ENCODE results near the gene MAP2K1.
"Not testable (repeated sequence)": the region's sequence is repeated elsewhere in the genome, so short reads cannot be mapped to it uniquely, and the experiment has no call there.

Gene MAP2K1

GRCh38 chr15:66386204-66387123 lies at the start of gene MAP2K1:
Gene MAP2K1, plus strand, starts transcription at chr15:66386912. Its CDS starts 436 bp downstream, at chr15:66387348.
- DNase-seq (ENCODE audit: low read depth in 2 of 2), result peak; percentile 97 to 98

- DNase-seq (ENCODE audit: low read depth in 2 of 2), result not testable (repeated sequence)
Measured at GRCh38 chr15:66348530-66348929, 38.2 kb upstream of the MAP2K1 start.

- no peak for DNase-seq (ENCODE audit: low read depth in 2 of 2)
Measured at GRCh38 chr15:66356077-66356358, 30.7 kb upstream of the MAP2K1 start.

GRCh38 chr15:66356359-66357236 lies 30.1 kb upstream of the MAP2K1 start, which contains the start of gene TIPIN:
Gene TIPIN, minus strand, starts transcription at chr15:66356685. Its CDS starts 3,738 bp downstream, at chr15:66352947.
- peak; percentile 92 to 96 for DNase-seq (ENCODE audit: low read depth in 2 of 2)

GRCh38 chr15:66359740-66360139 lies 27.0 kb upstream of the MAP2K1 start:
- DNase-seq (ENCODE audit: low read depth in 2 of 2), result no peak

DNA sequence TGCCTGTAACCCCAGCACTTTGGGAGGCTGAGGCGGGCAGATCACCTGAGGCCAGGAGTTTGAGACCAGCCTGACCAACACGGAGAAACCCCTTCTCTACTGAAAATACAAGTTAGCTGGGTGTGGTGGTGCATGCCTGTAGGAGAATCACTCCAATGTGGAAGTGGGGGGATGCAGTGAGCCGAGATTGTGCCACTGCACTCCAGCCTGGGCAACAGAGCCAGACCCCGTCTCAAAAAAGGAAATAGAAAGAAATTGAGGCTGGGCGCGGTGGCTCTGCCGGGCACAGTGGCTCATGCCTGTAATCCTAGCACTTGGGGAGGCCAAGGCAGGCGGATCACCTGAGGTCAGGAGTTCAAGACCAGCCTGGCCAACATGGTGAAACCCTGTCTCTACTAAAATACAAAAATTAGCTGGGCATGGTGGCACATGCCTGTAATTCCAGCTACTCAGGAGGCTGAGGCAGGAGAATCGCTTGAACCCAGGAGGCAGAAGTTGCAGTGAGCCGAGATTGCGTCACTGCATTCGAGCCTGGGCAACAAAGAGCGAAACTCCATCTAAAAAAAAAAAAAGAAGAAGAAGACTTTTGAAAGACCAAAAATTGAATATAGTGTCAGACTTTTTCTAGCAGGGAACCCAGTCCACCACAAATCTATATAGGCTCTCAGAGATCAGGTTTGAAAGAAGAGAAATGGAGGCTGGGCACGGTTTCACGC lies 24.8 kb upstream of the MAP2K1 start:
- not testable (repeated sequence) for DNase-seq (ENCODE audit: low read depth in 2 of 2)

GRCh38 chr15:66362776-66363175 lies 23.9 kb upstream of the MAP2K1 start:
- no peak for DNase-seq (ENCODE audit: low read depth in 2 of 2)

GRCh38 chr15:66364944-66365528 lies 21.7 kb upstream of the MAP2K1 start:
- DNase-seq (ENCODE audit: low read depth in 2 of 2), result no peak

DNA sequence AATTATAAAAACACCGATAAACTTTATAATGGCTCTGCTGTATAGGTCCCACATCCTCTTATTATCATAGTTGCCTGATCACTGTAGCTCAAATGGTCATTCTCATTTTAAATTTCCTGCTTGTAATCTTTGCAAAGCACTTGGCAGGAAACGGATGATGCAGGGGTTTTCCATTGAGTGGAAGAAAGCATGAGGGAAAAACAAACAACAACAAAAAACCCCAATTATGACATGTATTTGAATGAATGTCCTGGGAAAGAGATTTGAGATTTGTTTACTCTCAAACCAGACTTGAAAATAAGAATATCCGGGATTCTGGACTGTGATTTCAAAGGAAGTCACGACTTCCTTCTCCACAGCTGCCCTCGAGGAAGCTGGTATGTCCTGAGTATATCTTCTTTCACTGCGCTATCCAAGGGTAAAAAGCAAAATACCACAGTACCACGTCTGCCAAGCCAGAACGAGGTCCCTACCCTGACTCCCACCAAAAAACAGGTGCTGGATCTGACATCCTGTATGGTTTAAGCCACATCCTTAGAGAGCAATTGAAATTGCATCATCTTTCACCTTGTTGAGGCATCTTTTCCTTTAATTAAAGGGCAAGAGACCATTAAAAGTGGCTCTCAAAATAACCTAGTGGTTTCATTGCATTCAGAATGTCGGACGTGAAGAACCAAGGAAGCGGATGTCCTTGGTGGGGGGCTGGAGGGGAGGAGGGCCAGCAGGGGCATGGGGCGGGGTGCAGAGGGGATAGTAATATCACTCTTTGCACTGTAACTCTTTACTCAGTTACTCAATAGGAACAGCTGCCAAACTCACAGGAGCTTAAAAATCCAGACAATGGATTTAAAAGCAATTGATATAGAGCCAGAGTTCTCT lies 16.7 kb upstream of the MAP2K1 start:
- no peak for DNase-seq (ENCODE audit: low read depth in 2 of 2)

GRCh38 chr15:66374179-66374578 lies 12.5 kb upstream of the MAP2K1 start:
- no peak for DNase-seq (ENCODE audit: low read depth in 2 of 2)

- no peak for DNase-seq (ENCODE audit: low read depth in 2 of 2)
Measured at GRCh38 chr15:66378814-66379430, 7.8 kb upstream of the MAP2K1 start.

GRCh38 chr15:66381376-66381775 lies 5.3 kb upstream of the MAP2K1 start:
- not testable (repeated sequence) for DNase-seq (ENCODE audit: low read depth in 2 of 2)

- peak; percentile 64 to 78 for DNase-seq (ENCODE audit: low read depth in 2 of 2)
Measured at GRCh38 chr15:66387163-66388042, 691 bp downstream of the MAP2K1 start.

- DNase-seq (ENCODE audit: low read depth in 2 of 2), result no peak
Measured at GRCh38 chr15:66388043-66388363, 1.3 kb downstream of the MAP2K1 start.

DNA sequence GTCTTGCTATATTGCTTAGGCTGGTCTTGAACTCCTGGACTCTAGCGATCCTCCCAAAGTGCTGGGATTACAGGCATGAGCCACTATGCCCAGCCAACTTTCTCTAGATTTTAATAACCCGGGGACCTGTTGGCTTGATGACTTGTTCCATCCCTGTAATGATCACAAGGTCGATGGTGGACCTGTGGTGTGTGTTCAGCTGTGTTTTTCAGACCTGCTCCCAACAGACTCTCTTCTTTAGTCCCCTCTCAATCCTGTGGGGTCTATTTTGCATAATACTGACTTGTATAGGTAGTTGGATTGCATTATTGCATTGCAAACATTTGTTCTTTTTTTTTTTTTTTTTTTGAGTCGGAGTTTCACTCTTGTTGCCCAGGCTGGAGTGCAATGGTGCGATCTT lies 1.9 kb downstream of the MAP2K1 start:
- DNase-seq (ENCODE audit: low read depth in 2 of 2), result no peak

DNA sequence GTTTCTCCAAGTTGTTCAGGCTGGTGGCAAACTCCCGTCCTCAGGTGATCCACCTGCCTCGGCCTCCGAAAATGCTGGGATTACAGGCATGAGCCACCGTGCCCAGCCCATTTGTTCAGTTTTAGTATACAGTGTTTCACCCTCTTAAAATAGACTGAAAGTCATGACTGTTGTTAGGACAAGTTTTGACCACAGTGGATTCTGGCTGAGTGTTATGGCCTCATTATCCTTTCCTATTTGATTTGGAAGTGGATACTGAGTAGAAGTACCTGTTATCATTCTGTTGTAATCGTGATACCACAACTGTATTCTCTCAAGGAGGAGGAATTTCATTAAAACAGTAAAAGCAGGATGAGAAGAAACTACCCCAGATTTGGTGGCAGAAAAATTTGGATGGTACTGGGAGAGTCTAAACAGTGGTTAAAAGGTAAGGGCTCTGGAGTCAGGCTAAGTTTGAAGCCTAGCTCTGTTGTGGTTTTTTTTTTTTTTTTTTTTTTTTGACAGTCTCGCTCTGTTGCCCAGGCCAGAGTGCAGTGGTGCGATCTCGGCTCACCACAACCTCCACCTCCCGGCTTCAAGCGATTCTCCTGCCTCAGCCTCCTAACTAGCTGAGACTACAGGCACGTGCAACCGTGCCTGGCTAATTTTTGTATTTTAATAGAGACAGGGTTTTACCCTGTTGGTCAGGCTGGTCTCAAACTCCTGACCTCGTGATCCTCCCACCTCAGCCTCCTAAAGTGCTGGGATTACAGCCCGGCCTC lies 2.6 kb downstream of the MAP2K1 start:
- DNase-seq (ENCODE audit: low read depth in 2 of 2), result no peak

GRCh38 chr15:66389859-66390381 lies 3.2 kb downstream of the MAP2K1 start:
- no peak for DNase-seq (ENCODE audit: low read depth in 2 of 2)

DNA sequence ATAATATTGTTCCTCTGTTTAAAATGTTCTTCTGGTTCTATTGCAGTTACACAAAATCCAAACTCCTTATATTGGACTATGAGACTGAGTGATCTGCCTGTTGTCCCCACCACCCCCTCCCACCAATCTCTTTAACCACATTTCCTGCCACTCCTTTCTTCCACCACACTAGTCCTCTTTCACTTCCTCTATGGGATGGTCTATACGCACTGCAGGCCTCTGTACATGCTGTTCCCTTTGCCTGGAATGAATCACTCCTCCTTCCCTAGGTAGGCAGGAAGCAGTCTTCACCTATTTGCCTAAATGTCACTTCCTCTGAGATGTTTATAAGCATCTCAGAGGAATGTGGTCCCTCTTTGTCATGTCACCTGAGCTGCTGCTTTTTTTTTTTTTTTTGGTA lies 4.0 kb downstream of the MAP2K1 start:
- no peak for DNase-seq (ENCODE audit: low read depth in 2 of 2)

Data from stimulated activated CD8-positive, alpha-beta memory T cell treated with anti-CD3 and anti-CD28 coated beads, Interleukin-7, amount 100 ng/mL, for 4 hours (primary cell).